ENCODE data around the gene ZFAND5.

The ZFAND5 gene

DNA sequence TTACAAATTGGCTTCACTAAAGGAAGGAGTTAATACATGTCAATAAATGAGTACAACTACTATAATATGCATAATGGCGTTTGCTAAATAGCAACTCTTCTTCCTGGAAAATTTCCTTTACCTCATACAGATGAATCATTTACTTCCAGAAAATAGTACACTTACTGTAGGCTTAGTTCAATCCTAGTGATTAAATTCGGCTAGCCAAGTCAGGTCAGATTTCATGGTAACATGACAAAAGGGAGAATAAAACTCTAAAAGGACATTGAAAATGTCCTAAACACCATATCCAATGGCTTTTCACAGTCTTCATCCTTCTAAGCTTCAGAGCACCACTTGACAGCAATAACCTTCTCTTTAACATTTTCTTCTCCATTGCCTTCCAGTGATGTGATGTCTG, 42.1 kb upstream of the ZFAND5 start:
- H3K79me2 ChIP-seq (ENCODE audit: insufficient read depth, low read length): no peaks in the 10 kb centered on the region
- H3K4me3 ChIP-seq (ENCODE audit: insufficient read depth, low read length, poor library complexity, severe bottlenecking): no peak overlapping the region
- H2AFZ ChIP-seq (ENCODE audit: low read depth, low read length, severe bottlenecking): no peak overlapping the region
- H3K9ac ChIP-seq (ENCODE audit: low read length): no peak overlapping the region
- TF ChIP-seq EZH2phosphoT487 (conservative IDR thresholded peaks at IDR 0.05; ENCODE audit: low read length): no peak
- TF ChIP-seq, protein P1, sequence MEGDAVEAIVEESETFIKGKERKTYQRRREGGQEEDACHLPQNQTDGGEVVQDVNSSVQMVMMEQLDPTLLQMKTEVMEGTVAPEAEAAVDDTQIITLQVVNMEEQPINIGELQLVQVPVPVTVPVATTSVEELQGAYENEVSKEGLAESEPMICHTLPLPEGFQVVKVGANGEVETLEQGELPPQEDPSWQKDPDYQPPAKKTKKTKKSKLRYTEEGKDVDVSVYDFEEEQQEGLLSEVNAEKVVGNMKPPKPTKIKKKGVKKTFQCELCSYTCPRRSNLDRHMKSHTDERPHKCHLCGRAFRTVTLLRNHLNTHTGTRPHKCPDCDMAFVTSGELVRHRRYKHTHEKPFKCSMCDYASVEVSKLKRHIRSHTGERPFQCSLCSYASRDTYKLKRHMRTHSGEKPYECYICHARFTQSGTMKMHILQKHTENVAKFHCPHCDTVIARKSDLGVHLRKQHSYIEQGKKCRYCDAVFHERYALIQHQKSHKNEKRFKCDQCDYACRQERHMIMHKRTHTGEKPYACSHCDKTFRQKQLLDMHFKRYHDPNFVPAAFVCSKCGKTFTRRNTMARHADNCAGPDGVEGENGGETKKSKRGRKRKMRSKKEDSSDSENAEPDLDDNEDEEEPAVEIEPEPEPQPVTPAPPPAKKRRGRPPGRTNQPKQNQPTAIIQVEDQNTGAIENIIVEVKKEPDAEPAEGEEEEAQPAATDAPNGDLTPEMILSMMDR (IDR thresholded peaks at IDR 0.05; ENCODE audit: insufficient read depth, low read length, poor library complexity, severe bottlenecking): no peak
- H3K4me2 ChIP-seq (ENCODE audit: low read depth, low read length, poor library complexity, severe bottlenecking): no peak overlapping the region
- H3K9me3 ChIP-seq (ENCODE audit: insufficient read depth, low read length): no peaks in the 10 kb centered on the region
- no peaks in the 10 kb centered on the region for H3F3A ChIP-seq (ENCODE audit: insufficient read depth)
- H3K36me3 ChIP-seq (ENCODE audit: low read length): no peaks in the 10 kb centered on the region
- no peaks in the 10 kb centered on the region for H3K27me3 ChIP-seq (ENCODE audit: low read length)
- H3K9me2 ChIP-seq (replicated peaks; ENCODE audit: insufficient read depth, low read length): no peaks in the 10 kb centered on the region
- H4K20me1 ChIP-seq (ENCODE audit: low read depth, low read length): no peaks in the 10 kb centered on the region
- no peak overlapping the region for H3K27ac ChIP-seq (ENCODE audit: low read depth, low read length)

DNA sequence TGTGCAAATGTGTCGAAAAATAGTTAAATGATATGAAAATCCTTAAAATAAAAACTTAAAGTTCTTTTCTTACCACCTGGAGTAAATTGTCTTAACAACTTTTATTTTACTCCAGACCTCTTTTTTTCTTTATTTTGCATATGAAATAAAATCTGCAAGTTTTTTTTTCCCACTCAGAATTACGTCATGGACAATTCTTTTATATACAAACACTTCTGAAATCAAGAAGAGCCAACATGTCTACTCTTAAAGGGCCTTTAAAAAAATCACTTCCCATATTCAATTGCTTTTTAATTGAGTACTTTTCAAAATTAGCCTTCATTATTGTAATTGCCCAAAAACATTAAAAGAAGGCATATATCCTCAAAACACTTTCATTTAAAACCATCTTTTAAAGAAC, 37.7 kb upstream of the ZFAND5 start:
- H3F3A ChIP-seq (ENCODE audit: insufficient read depth): no peaks in the 10 kb centered on the region
- no peaks in the 10 kb centered on the region for H3K79me2 ChIP-seq (ENCODE audit: insufficient read depth, low read length)
- H3K9me3 ChIP-seq (ENCODE audit: insufficient read depth, low read length): no peaks in the 10 kb centered on the region
- TF ChIP-seq, protein P1 (IDR thresholded peaks at IDR 0.05; ENCODE audit: insufficient read depth, low read length, poor library complexity, severe bottlenecking): no peak
- TF ChIP-seq EZH2phosphoT487 (conservative IDR thresholded peaks at IDR 0.05; ENCODE audit: low read length): no peak
- H3K27ac ChIP-seq (ENCODE audit: low read depth, low read length): no peak overlapping the region
- no peaks in the 10 kb centered on the region for H3K27me3 ChIP-seq (ENCODE audit: low read length)
- H3K4me2 ChIP-seq (ENCODE audit: low read depth, low read length, poor library complexity, severe bottlenecking): no peak overlapping the region
- no peaks in the 10 kb centered on the region for H3K36me3 ChIP-seq (ENCODE audit: low read length)
- H3K9me2 ChIP-seq (replicated peaks; ENCODE audit: insufficient read depth, low read length): no peaks in the 10 kb centered on the region
- H4K20me1 ChIP-seq (ENCODE audit: low read depth, low read length): no peaks in the 10 kb centered on the region
- H3K4me3 ChIP-seq (ENCODE audit: insufficient read depth, low read length, poor library complexity, severe bottlenecking): no peak overlapping the region
- no peak overlapping the region for H3K9ac ChIP-seq (ENCODE audit: low read length)
- H2AFZ ChIP-seq (ENCODE audit: low read depth, low read length, severe bottlenecking): no peak overlapping the region

DNA sequence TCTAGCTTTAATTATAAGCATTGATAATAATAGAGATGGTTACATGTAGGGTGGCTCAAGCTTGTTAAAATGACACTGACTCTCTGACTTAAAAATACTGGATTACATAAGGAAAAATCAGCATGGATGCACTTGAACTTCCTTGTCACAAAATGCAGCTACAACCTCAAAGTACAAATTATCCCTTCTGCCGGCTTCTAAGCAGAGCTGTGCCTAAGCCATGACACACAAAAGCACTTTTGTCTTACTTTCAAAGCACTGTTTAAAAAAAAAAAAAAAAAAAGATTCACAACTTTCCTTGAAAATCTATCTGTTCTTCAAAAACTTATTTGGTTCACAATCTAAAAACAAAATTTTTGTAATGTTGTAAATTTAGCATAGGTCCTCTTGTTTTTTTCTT, 36.4 kb upstream of the ZFAND5 start:
- H3K4me3 ChIP-seq (ENCODE audit: insufficient read depth, low read length, poor library complexity, severe bottlenecking): no peak overlapping the region
- no peak overlapping the region for H2AFZ ChIP-seq (ENCODE audit: low read depth, low read length, severe bottlenecking)
- no peaks in the 10 kb centered on the region for H3K36me3 ChIP-seq (ENCODE audit: low read length)
- no peak overlapping the region for H3K4me2 ChIP-seq (ENCODE audit: low read depth, low read length, poor library complexity, severe bottlenecking)
- H3K9ac ChIP-seq (ENCODE audit: low read length): no peak overlapping the region
- no peaks in the 10 kb centered on the region for H3K9me3 ChIP-seq (ENCODE audit: insufficient read depth, low read length)
- no peaks in the 10 kb centered on the region for H3F3A ChIP-seq (ENCODE audit: insufficient read depth)
- no peaks in the 10 kb centered on the region for H4K20me1 ChIP-seq (ENCODE audit: low read depth, low read length)
- no peaks in the 10 kb centered on the region for H3K79me2 ChIP-seq (ENCODE audit: insufficient read depth, low read length)
- H3K27me3 ChIP-seq (ENCODE audit: low read length): no peaks in the 10 kb centered on the region
- no peaks in the 10 kb centered on the region for H3K9me2 ChIP-seq (replicated peaks; ENCODE audit: insufficient read depth, low read length)
- no peak overlapping the region for H3K27ac ChIP-seq (ENCODE audit: low read depth, low read length)
- TF ChIP-seq EZH2phosphoT487 (conservative IDR thresholded peaks at IDR 0.05; ENCODE audit: low read length): no peak
- TF ChIP-seq, protein P1 (IDR thresholded peaks at IDR 0.05; ENCODE audit: insufficient read depth, low read length, poor library complexity, severe bottlenecking): no peak
